ENCODE measurements around the gene CACNA2D2. TPM values are rescaled to one million over a fixed set of nuclear protein-coding genes. Genes with fewer than 3 reads are reported as not detected.
A peak's percentile ranks its signal among the peaks of the same experiment; 100 is the strongest.

CACNA2D2 gene
- total and polyA plus RNA-seq, 2 of the 8 experiments (the other 6 are each of a cell fraction or from before 2014, with no cell fraction given) = 14.1 to 25.0 TPM

- Histone ChIP-seq H3K4me3 (ENCODE audit: extremely low read depth in 1 of 4, insufficient read depth in 2 of 4, low read depth in 3 of 4, low read length in 4 of 4) (no peak overlapping the region), H3K27ac (ENCODE audit: low read depth, low read length) (no peak overlapping the region), H4K8ac (ENCODE audit: extremely low read depth, insufficient read depth, low read length) (no peak overlapping the region), H3K14ac (ENCODE audit: insufficient read length) (no peak overlapping the region), H3K4me2 (ENCODE audit: insufficient read depth in 1 of 2, low read depth in 2 of 2, low read length in 2 of 2) (no peak overlapping the region), H2AK5ac (ENCODE audit: low read depth, low read length) (no peak overlapping the region), H3K79me2 (ENCODE audit: control insufficient read depth in 1 of 2, insufficient read depth in 2 of 2, low read length in 2 of 2) (no peaks in the 10 kb centered on the region), H2BK15ac (ENCODE audit: low read length) (peak overlapping the region; percentile 90; the same call in 1 of the 2 replicates), H2BK20ac (ENCODE audit: low read length) (peak overlapping the region; percentile 61; the same call in 1 of the 2 replicates), H3K23me2 (ENCODE audit: low read depth, low read length) (0 out of 2 replicates have a peak, but pooled peaks cover 2% of the 10 kb centered on the region), H3K56ac (replicated peaks; ENCODE audit: insufficient read length, low read depth, low read length) (peak overlapping the region; percentile 12), H3K23ac (ENCODE audit: insufficient read length) (no peak overlapping the region), H3K4ac (replicated peaks; ENCODE audit: insufficient read length, low read depth, low read length) (peak overlapping the region; percentile 74), H2AFZ (ENCODE audit: low read length) (no peak overlapping the region), H4K20me1 (replicated peaks in 1 of 2; ENCODE audit: control insufficient read depth in 1 of 2, insufficient read depth in 2 of 2, low read length in 2 of 2) (peaks cover 0 to 2% of the 10 kb centered on the region in 2 experiments), H3K18ac (ENCODE audit: extremely low read depth, low read length) (no peak overlapping the region), H3K9me3 (ENCODE audit: insufficient read depth in 2 of 2, low read depth in 1 of 2, low read length in 1 of 2) (no peaks in the 10 kb centered on the region), H2BK12ac (ENCODE audit: low read depth, low read length) (peak overlapping the region; percentile 44; the same call in 1 of the 2 replicates), H4K5ac (ENCODE audit: insufficient read length, low read depth, low read length) (no peak overlapping the region), H3K4me1 (replicated peaks in 1 of 4; ENCODE audit: control insufficient read depth in 3 of 4, insufficient read depth in 4 of 4, low read length in 3 of 4) (peaks cover 0 to 29% (median 20%) of the 10 kb centered on the region in 4 experiments; a peak in 6 of 7 replicates), H3K9ac (replicated peaks in 1 of 4; ENCODE audit: extremely low read depth in 1 of 4, low read depth in 3 of 4, low read length in 3 of 4) (no peak overlapping the region), H3K27me3 (replicated peaks in 1 of 4; ENCODE audit: control insufficient read depth in 3 of 4, extremely low read depth in 1 of 4, insufficient read depth in 3 of 4, low read length in 3 of 4) (no peaks in the 10 kb centered on the region; a peak in 2 of 7 replicates), H3K36me3 (ENCODE audit: control insufficient read depth in 2 of 4, insufficient read depth in 4 of 4, low read length in 3 of 4) (no peaks in the 10 kb centered on the region), H2BK120ac (replicated peaks; ENCODE audit: low read depth, low read length) (no peak overlapping the region), H3K79me1 (ENCODE audit: low read depth, low read length) (0 out of 2 replicates have a peak, but pooled peaks cover 2% of the 10 kb centered on the region), H2BK5ac (ENCODE audit: low read depth, low read length) (peak overlapping the region; percentile 12; the same call in 1 of the 2 replicates), H4K91ac (replicated peaks; ENCODE audit: insufficient read length, low read length) (peak overlapping the region; percentile 3)
- CTCF ChIA-PET (ENCODE audit: partially characterized antibody) = interaction anchor here (0.6 to 1.2 kb wide), 3 partner anchors 62 to 192 kb away, joined by 3 read pairs; no protein-coding TSS in a partner anchor
- DNase-seq (ENCODE audit: low read depth in 1 of 2, low spot score in 2 of 2) = no peak
- FAIRE-seq = no peak
- 81% methylated on average over 8 of the region's 8 CpGs; no CpG with 5 or more reads in 1 of the 2 experiments for WGBS, 2 experiments (ENCODE audit: extremely low coverage in 1 of 2, insufficient coverage in 1 of 2, insufficient read length in 1 of 2, insufficient replicate concordance in 2 of 2, low coverage in 1 of 2, low lambda C conversion rate in 2 of 2, missing lambda C conversion rate in 1 of 2)
- POLR2A ChIA-PET (ENCODE audit: partially characterized antibody) = interaction anchor here (0.9 kb wide), 1 partner anchor 27 kb away, joined by 3 read pairs; no protein-coding TSS in a partner anchor
- TF ChIP-seq SIRT6 (IDR thresholded peaks at IDR 0.05; ENCODE audit: low read length) (no peak), RAD21 (IDR thresholded peaks at IDR 0.05 in 1 of 2, conservative IDR thresholded peaks at IDR 0.05 in 1 of 2; ENCODE audit: low read depth in 2 of 2, low read length in 2 of 2) (no peak), SP4 (IDR thresholded peaks at IDR 0.05; ENCODE audit: low read length) (no peak), PHF8 (conservative IDR thresholded peaks at IDR 0.05; ENCODE audit: low read depth, low read length) (no peak), SP2 (IDR thresholded peaks at IDR 0.05; ENCODE audit: low read length) (no peak), ZNF274 (IDR thresholded peaks at IDR 0.05; ENCODE audit: borderline replicate concordance, extremely low read depth, low read length) (no peak), KDM5A (IDR thresholded peaks at IDR 0.05; ENCODE audit: low read length) (no peak)
Observed at GRCh38 chr3:50372349-50372748, 131.1 kb downstream of the CACNA2D2 start.

All from H1 (cell line).